ENCODE data around the gene ATP5F1B. TPM values are rescaled to one million over a fixed set of nuclear protein-coding genes. Genes with fewer than 3 reads are reported as not detected.

The ATP5F1B gene
- total and polyA plus RNA-seq, 2 donors from 2014 or later: 568 to 1,584 TPM

- FAIRE-seq: no peak
- intact Hi-C loops (cut with DNase I): no loop called here
These were observed 39.1 kb upstream of the ATP5F1B start for GRCh38 chr12:56684745-56685359.

GRCh38 chr12:56682323-56682722 is 36.5 kb upstream of the ATP5F1B start:
- no peaks in the 10 kb centered on the region for H3K9me3 ChIP-seq (ENCODE audit: control insufficient read depth in 2 of 3, insufficient read depth in 1 of 3, low read length in 3 of 3)
- H3K27me3 ChIP-seq (ENCODE audit: control insufficient read depth, insufficient read depth, low read length): no peaks in the 10 kb centered on the region
- TF ChIP-seq CTCF (IDR thresholded peaks at IDR 0.05; ENCODE audit: borderline replicate concordance, extremely low read depth, insufficient read depth): no peak
- intact Hi-C loops (cut with DNase I): no loop called here
- H3K9ac ChIP-seq (ENCODE audit: low read length in 3 of 3): no peak overlapping the region
- H3K27ac ChIP-seq (ENCODE audit: low read depth in 2 of 2, low read length in 2 of 2): no peak overlapping the region
- no peak for FAIRE-seq
- H3K4me1 ChIP-seq (ENCODE audit: control insufficient read depth in 2 of 3, insufficient read depth in 2 of 3, low read depth in 1 of 3, low read length in 3 of 3): peaks cover 0 to 9% (median 7%) of the 10 kb centered on the region in 3 donors
- DNase-seq: peak in 1 of 5 donors; percentile 10
- no peaks in the 10 kb centered on the region for H3K36me3 ChIP-seq (ENCODE audit: control insufficient read depth in 2 of 3, insufficient read depth in 3 of 3, low read length in 3 of 3)
- H3K4me3 ChIP-seq (ENCODE audit: low read length in 3 of 3): no peak overlapping the region

More at GRCh38 chr12:56684745-56685359, 39.1 kb upstream of the ATP5F1B start:
- Histone ChIP-seq H3K27ac (ENCODE audit: low read depth in 2 of 2, low read length in 2 of 2) (peak overlapping the region; percentile 54 to 85), H3K4me1 (ENCODE audit: control insufficient read depth in 2 of 3, insufficient read depth in 2 of 3, low read depth in 1 of 3, low read length in 3 of 3) (peaks cover 0 to 7% (median 0%) of the 10 kb centered on the region in 3 donors), H3K36me3 (ENCODE audit: control insufficient read depth in 2 of 3, insufficient read depth in 3 of 3, low read length in 3 of 3) (no peaks in the 10 kb centered on the region), H3K9me3 (ENCODE audit: control insufficient read depth in 2 of 3, insufficient read depth in 1 of 3, low read length in 3 of 3) (no peaks in the 10 kb centered on the region), H3K27me3 (ENCODE audit: control insufficient read depth, insufficient read depth, low read length) (no peaks in the 10 kb centered on the region), H3K9ac (ENCODE audit: low read length in 3 of 3) (peak overlapping the region; percentile 55 to 63 (median 62)), H3K4me3 (ENCODE audit: low read length in 3 of 3) (peak overlapping the region; percentile 44 to 86 (median 62))
- DNase-seq: peak in 3 of 5 donors; percentile 17 to 66 (median 61)
- no peak for TF ChIP-seq CTCF (IDR thresholded peaks at IDR 0.05; ENCODE audit: borderline replicate concordance, extremely low read depth, insufficient read depth)

- intact Hi-C loops (cut with DNase I): no loop called here
- Histone ChIP-seq H3K36me3 (ENCODE audit: control insufficient read depth in 2 of 3, insufficient read depth in 3 of 3, low read length in 3 of 3) (no peaks in the 10 kb centered on the region), H3K27ac (ENCODE audit: low read depth in 2 of 2, low read length in 2 of 2) (no peak overlapping the region), H3K27me3 (ENCODE audit: control insufficient read depth, insufficient read depth, low read length) (no peaks in the 10 kb centered on the region), H3K9ac (ENCODE audit: low read length in 3 of 3) (no peak overlapping the region), H3K4me3 (ENCODE audit: low read length in 3 of 3) (no peak overlapping the region), H3K9me3 (ENCODE audit: control insufficient read depth in 2 of 3, insufficient read depth in 1 of 3, low read length in 3 of 3) (no peaks in the 10 kb centered on the region), H3K4me1 (ENCODE audit: control insufficient read depth in 2 of 3, insufficient read depth in 2 of 3, low read depth in 1 of 3, low read length in 3 of 3) (peaks cover 0 to 10% (median 9%) of the 10 kb centered on the region in 3 donors)
- TF ChIP-seq CTCF (IDR thresholded peaks at IDR 0.05; ENCODE audit: borderline replicate concordance, extremely low read depth, insufficient read depth): no peak
- FAIRE-seq: no peak
- peak in 1 of 5 donors; percentile 19 for DNase-seq
These were observed 34.2 kb upstream of the ATP5F1B start for GRCh38 chr12:56679883-56680575.

Measured in kidney (tissue), 14 donors.